ENCODE results near the gene SFXN3.

DNA sequence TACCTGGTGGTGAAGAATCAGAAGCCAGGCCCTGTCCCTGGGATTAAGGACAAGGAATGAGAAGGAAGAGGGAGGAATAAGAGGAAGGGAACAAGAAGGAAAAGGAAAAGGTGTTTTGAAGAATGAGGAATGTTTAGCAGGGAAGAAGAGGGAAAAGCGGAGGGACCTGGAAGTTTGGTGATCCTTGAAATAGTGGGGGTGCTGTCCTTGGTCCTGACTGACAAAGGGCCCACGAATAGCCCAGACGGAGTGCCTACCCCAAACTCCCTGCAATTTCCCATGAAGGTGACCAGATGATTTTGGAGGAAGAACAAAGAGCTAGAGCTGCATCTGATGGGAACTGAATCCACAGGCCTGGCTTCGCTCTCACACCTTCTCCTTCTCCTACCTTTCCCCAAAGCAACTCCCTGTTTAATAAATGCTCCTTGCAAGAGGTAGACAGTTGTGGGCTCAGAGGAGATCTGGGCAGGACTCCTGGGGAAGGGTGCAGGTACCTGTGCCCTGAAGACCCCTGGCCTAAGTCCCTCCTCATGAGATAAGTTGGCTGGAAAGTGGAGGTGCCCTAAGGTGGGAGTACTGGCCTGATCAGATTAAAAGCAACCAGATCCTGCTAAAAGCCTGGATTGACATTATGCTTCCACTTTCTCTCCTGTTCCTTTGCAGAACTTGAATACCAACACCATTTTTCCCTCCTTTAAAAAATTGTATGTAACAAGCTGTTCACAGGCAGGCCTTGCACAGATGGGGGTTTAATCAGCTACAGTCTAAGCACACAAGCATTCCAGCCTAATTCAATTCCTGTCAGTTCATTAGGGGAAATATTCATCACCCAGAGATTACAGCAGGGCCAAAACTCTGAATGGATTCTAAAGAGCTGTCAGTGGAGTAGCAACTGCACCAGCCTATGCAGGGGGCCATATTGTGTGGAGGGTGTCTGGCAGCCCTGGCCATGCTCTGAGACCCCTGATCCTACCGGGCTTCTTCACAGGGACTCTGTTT lies 50.2 kb downstream of the SFXN3 start:
- TF ChIP-seq CTCF (IDR thresholded peaks at IDR 0.05): no peak
- TF ChIP-seq POLR2A (IDR thresholded peaks at IDR 0.05): no peak
